ENCODE measurements around the gene GNB1L.
A peak's percentile ranks its signal among the peaks of the same experiment; 100 is the strongest.

Gene GNB1L

GRCh38 chr22:19765477-19766239, 89.0 kb downstream of the GNB1L start:
- DNase-seq (ENCODE audit: low read depth in 2 of 2, low spot score in 1 of 2), result no peak

GRCh38 chr22:19764636-19765476, 89.8 kb downstream of the GNB1L start:
- no peak for DNase-seq (ENCODE audit: low read depth in 2 of 2, low spot score in 1 of 2)

- no peak for DNase-seq (ENCODE audit: low read depth in 2 of 2, low spot score in 1 of 2)
Observed at GRCh38 chr22:19764299-19764593, 90.4 kb downstream of the GNB1L start.

- DNase-seq (ENCODE audit: low read depth in 2 of 2, low spot score in 1 of 2), result no peak
Observed at GRCh38 chr22:19763458-19764298, 91.0 kb downstream of the GNB1L start.

GRCh38 chr22:19762568-19763457, 91.9 kb downstream of the GNB1L start:
- DNase-seq (ENCODE audit: low read depth in 2 of 2, low spot score in 1 of 2), result no peak

GRCh38 chr22:19761725-19762567, 92.7 kb downstream of the GNB1L start:
- DNase-seq (ENCODE audit: low read depth in 2 of 2, low spot score in 1 of 2), result no peak

GRCh38 chr22:19760951-19761724, 93.5 kb downstream of the GNB1L start:
- no peak for DNase-seq (ENCODE audit: low read depth in 2 of 2, low spot score in 1 of 2)

GRCh38 chr22:19760058-19760950, 94.4 kb downstream of the GNB1L start, which contains the start of gene TBX1:
TBX1 (plus strand) TSS chr22:19760778; CDS start chr22:19760844, 66 bp downstream.
- no peak for DNase-seq (ENCODE audit: low read depth in 2 of 2, low spot score in 1 of 2)

GRCh38 chr22:19759427-19760057, 95.1 kb downstream of the GNB1L start:
- DNase-seq (ENCODE audit: low read depth in 2 of 2, low spot score in 1 of 2), result no peak

GRCh38 chr22:19758896-19759426, 95.7 kb downstream of the GNB1L start:
- no peak for DNase-seq (ENCODE audit: low read depth in 2 of 2, low spot score in 1 of 2)

GRCh38 chr22:19757985-19758895, 96.4 kb downstream of the GNB1L start:
- DNase-seq (ENCODE audit: low read depth in 2 of 2, low spot score in 1 of 2), result no peak

- DNase-seq (ENCODE audit: low read depth in 2 of 2, low spot score in 1 of 2), result no peak
Observed at GRCh38 chr22:19757140-19757984, 97.3 kb downstream of the GNB1L start.

GRCh38 chr22:19756288-19757128, 98.2 kb downstream of the GNB1L start:
- DNase-seq (ENCODE audit: low read depth in 2 of 2, low spot score in 1 of 2), result peak; percentile 25 to 50

GRCh38 chr22:19755722-19756287, 98.9 kb downstream of the GNB1L start:
- DNase-seq (ENCODE audit: low read depth in 2 of 2, low spot score in 1 of 2), result no peak

All from stimulated activated CD8-positive, alpha-beta memory T cell treated with anti-CD3 and anti-CD28 coated beads, Interleukin-4, amount 100 ng/mL, for 1 hour (primary cell).